ENCODE measurements around the gene NFKBIZ. TPM values are rescaled to one million over a fixed set of nuclear protein-coding genes. Genes with fewer than 3 reads are reported as not detected.
A peak's percentile ranks its signal among the peaks of the same experiment; 100 is the strongest.

Gene NFKBIZ
- total RNA-seq, 2 experiments from 2014 or later = 11.8 to 26.6 TPM

GRCh38 chr3:101865751-101866509, 16.6 kb downstream of the NFKBIZ start:
- Histone ChIP-seq H3K36me3 (ENCODE audit: insufficient read depth, low read length) (peaks cover 18% of the 10 kb centered on the region), H3K4me2 (ENCODE audit: low read length) (no peak overlapping the region), H3K4me3 (ENCODE audit: low read depth, low read length, poor library complexity, severe bottlenecking) (no peak overlapping the region), H3K79me2 (ENCODE audit: insufficient read depth, low read depth, low read length) (no peaks in the 10 kb centered on the region), H2AFZ (ENCODE audit: low read length) (no peak overlapping the region; the same call in 1 of the 2 replicates), H4K20me1 (ENCODE audit: insufficient read depth, low read length) (no peaks in the 10 kb centered on the region), H3K27ac (ENCODE audit: low read depth, low read length, poor library complexity, severe bottlenecking) (no peak overlapping the region), H3K9me2 (ENCODE audit: insufficient read depth, low read length) (no peaks in the 10 kb centered on the region), H3K4me1 (ENCODE audit: insufficient read depth, low read length, poor library complexity, severe bottlenecking) (no peaks in the 10 kb centered on the region), H3K9me3 (ENCODE audit: low read length) (no peaks in the 10 kb centered on the region)
- TF ChIP-seq CTCF (conservative IDR thresholded peaks at IDR 0.05; ENCODE audit: low read length) (0 out of 2 replicates have a peak, but pooled peaks have one; percentile 18), EZH2phosphoT487 (IDR thresholded peaks at IDR 0.05; ENCODE audit: borderline replicate concordance, low read depth, low read length) (no peak)
- peak; percentile 45 for DNase-seq (ENCODE audit: low spot score)
- ChIA-PET POLR2A (interaction anchor here (1.0 to 1.7 kb wide), 6 partner anchors 9 to 34 kb away, joined by 3 to 7 read pairs (median 3); no protein-coding TSS in a partner anchor), CTCF (ENCODE audit: unreplicated experiment) (no interaction called here)
- BruUV-seq (replicated peaks) = no TSS peak
- intact Hi-C loops (cut with micrococcal nuclease; ENCODE audit: unreplicated experiment) = no loop called here

GRCh38 chr3:101867511-101867910, 18.2 kb downstream of the NFKBIZ start:
- intact Hi-C loops (cut with micrococcal nuclease; ENCODE audit: unreplicated experiment) = no loop called here
- Histone ChIP-seq H2AFZ (ENCODE audit: low read length) (no peak overlapping the region), H3K4me2 (ENCODE audit: low read length) (no peak overlapping the region), H4K20me1 (ENCODE audit: insufficient read depth, low read length) (no peaks in the 10 kb centered on the region), H3K79me2 (ENCODE audit: insufficient read depth, low read depth, low read length) (no peaks in the 10 kb centered on the region), H3K4me1 (ENCODE audit: insufficient read depth, low read length, poor library complexity, severe bottlenecking) (no peaks in the 10 kb centered on the region), H3K9me3 (ENCODE audit: low read length) (no peaks in the 10 kb centered on the region), H3K9me2 (ENCODE audit: insufficient read depth, low read length) (no peaks in the 10 kb centered on the region), H3K36me3 (ENCODE audit: insufficient read depth, low read length) (peaks cover 3% of the 10 kb centered on the region), H3K27ac (ENCODE audit: low read depth, low read length, poor library complexity, severe bottlenecking) (no peak overlapping the region), H3K4me3 (ENCODE audit: low read depth, low read length, poor library complexity, severe bottlenecking) (no peak overlapping the region)
- POLR2A ChIA-PET = interaction anchor here (0.5 to 2.7 kb wide), 12 partner anchors 9 to 361 kb away, joined by 3 to 12 read pairs (median 4); no protein-coding TSS in a partner anchor
- CTCF ChIA-PET (ENCODE audit: unreplicated experiment) = interaction anchor here (0.8 kb wide), 1 partner anchor 10 kb away, joined by 3 read pairs; no protein-coding TSS in a partner anchor
- no peak for DNase-seq (ENCODE audit: low spot score)
- TF ChIP-seq CTCF (conservative IDR thresholded peaks at IDR 0.05; ENCODE audit: low read length) = no peak
- BruUV-seq (replicated peaks) = no TSS peak

- CTCF ChIA-PET (ENCODE audit: unreplicated experiment) = interaction anchor here (0.8 kb wide), 1 partner anchor 11 kb away, joined by 3 read pairs; no protein-coding TSS in a partner anchor
These were observed 18.7 kb downstream of the NFKBIZ start for GRCh38 chr3:101867996-101868395.

More at GRCh38 chr3:101867996-101868395, 18.7 kb downstream of the NFKBIZ start:
- no TSS peak for BruUV-seq (replicated peaks)
- H4K20me1 ChIP-seq (ENCODE audit: insufficient read depth, low read length) = no peaks in the 10 kb centered on the region
- POLR2A ChIA-PET = interaction anchor here (0.5 to 2.7 kb wide), 10 partner anchors 9 to 187 kb away, joined by 3 to 12 read pairs (median 4); no protein-coding TSS in a partner anchor
- no peaks in the 10 kb centered on the region for H3K4me1 ChIP-seq (ENCODE audit: insufficient read depth, low read length, poor library complexity, severe bottlenecking)
- intact Hi-C loops (cut with micrococcal nuclease; ENCODE audit: unreplicated experiment) = no loop called here
- H3K4me3 ChIP-seq (ENCODE audit: low read depth, low read length, poor library complexity, severe bottlenecking) = no peak overlapping the region
- TF ChIP-seq EZH2phosphoT487 (IDR thresholded peaks at IDR 0.05; ENCODE audit: borderline replicate concordance, low read depth, low read length) (no peak), CTCF (conservative IDR thresholded peaks at IDR 0.05; ENCODE audit: low read length) (no peak)
- H2AFZ ChIP-seq (ENCODE audit: low read length) = no peak overlapping the region
- H3K4me2 ChIP-seq (ENCODE audit: low read length) = no peak overlapping the region
- DNase-seq (ENCODE audit: low spot score) = no peak
- no peaks in the 10 kb centered on the region for H3K36me3 ChIP-seq (ENCODE audit: insufficient read depth, low read length)
- H3K79me2 ChIP-seq (ENCODE audit: insufficient read depth, low read depth, low read length) = no peaks in the 10 kb centered on the region
- no peaks in the 10 kb centered on the region for H3K9me3 ChIP-seq (ENCODE audit: low read length)
- no peak overlapping the region for H3K27ac ChIP-seq (ENCODE audit: low read depth, low read length, poor library complexity, severe bottlenecking)
- H3K9me2 ChIP-seq (ENCODE audit: insufficient read depth, low read length) = no peaks in the 10 kb centered on the region
